Neural progenitor cell (in vitro differentiated cells): ENCODE measurements around the gene CALU. TPM values are rescaled to one million over a fixed set of nuclear protein-coding genes. Genes with fewer than 3 reads are reported as not detected.

ENCODE experiments used
- DNase-seq: peaks from one replicate; pipeline ENCODE4 v3.0.0-alpha.2; 2016; ENCODE audit warnings: low spot score
- H2AFZ ChIP-seq: fragments of 200-600 bp; sonication (generic); replicated peaks from 2 replicates; pipeline ENCODE4 v1.6.1; 2016; ENCODE audit warnings: antibody characterized with exemption
- H3F3A ChIP-seq: fragments of 200-600 bp; sonication (generic); 2 replicates; pipeline ENCODE4 v1.6.1; 2016; ENCODE audit warnings: antibody characterized with exemption, low read depth
- H3K27ac ChIP-seq: fragments of 200-600 bp; sonication (generic); 2 replicates; pipeline ENCODE4 v1.5.1; 2016; ENCODE audit warnings: mild to moderate bottlenecking
- H3K27me3 ChIP-seq: fragments of 200-600 bp; sonication (generic); 2 replicates; pipeline ENCODE4 v1.6.1; 2016; ENCODE audit warnings: mild to moderate bottlenecking, moderate library complexity
- H3K36me3 ChIP-seq: fragments of 200-600 bp; sonication (generic); 2 replicates; pipeline ENCODE4 v1.5.1; 2016
- H3K4me1 ChIP-seq: fragments of 200-600 bp; sonication (generic); 2 replicates; pipeline ENCODE4 v1.6.1; 2016; ENCODE audit warnings: mixed run types
- H3K4me2 ChIP-seq: fragments of 200-600 bp; sonication (generic); 2 replicates; pipeline ENCODE4 v1.6.1; 2016
- H3K4me3 ChIP-seq: fragments of 200-600 bp; sonication (generic); 2 replicates; pipeline ENCODE4 v1.5.1; 2016
- H3K79me2 ChIP-seq: fragments of 200-600 bp; sonication (generic); 2 replicates; pipeline ENCODE4 v1.6.1; 2016; ENCODE audit warnings: low read depth
- H3K9ac ChIP-seq: fragments of 200-600 bp; sonication (generic); 2 replicates; pipeline ENCODE4 v1.6.1; 2016
- H3K9me3 ChIP-seq: fragments of 200-600 bp; sonication (generic); 2 replicates; pipeline ENCODE4 v1.5.1; 2016; ENCODE audit warnings: low read depth
- H4K20me1 ChIP-seq: fragments of 200-600 bp; sonication (generic); 2 replicates; pipeline ENCODE4 v1.6.1; 2016; ENCODE audit warnings: low read depth
- H3K27ac Mint-ChIP-seq: 3 replicates; pipeline ENCODE4 v1.8.0; 2021; ENCODE audit warnings: mixed read lengths
- H3K27me3 Mint-ChIP-seq: 2 replicates; pipeline ENCODE4 v1.8.0; 2022; ENCODE audit warnings: low read depth, mild to moderate bottlenecking, inconsistent platforms, moderate library complexity, mixed read lengths; ENCODE audit not compliant: insufficient read depth
- H3K36me3 Mint-ChIP-seq: 3 replicates; pipeline ENCODE4 v1.8.0; 2021; ENCODE audit warnings: mixed read lengths
- H3K4me1 Mint-ChIP-seq: 3 replicates; pipeline ENCODE4 v1.8.0; 2021; ENCODE audit warnings: mixed read lengths
- H3K4me3 Mint-ChIP-seq: 3 replicates; pipeline ENCODE4 v1.8.0; 2021; ENCODE audit warnings: mild to moderate bottlenecking, moderate library complexity, mixed read lengths
- H3K9me3 Mint-ChIP-seq: 3 replicates; pipeline ENCODE4 v1.8.0; 2020; ENCODE audit warnings: mixed read lengths
- EZH2 ChIP-seq: fragments of 200-600 bp; sonication (generic); IDR thresholded peaks from 2 replicates; pipeline ENCODE4 v1.6.1; 2017; ENCODE audit warnings: antibody characterized with exemption, mild to moderate bottlenecking, moderate library complexity
- EZH2phosphoT487 ChIP-seq: fragments of 200-600 bp; sonication (generic); IDR thresholded peaks from 2 replicates; pipeline ENCODE4 v1.6.1; 2017; ENCODE audit warnings: antibody characterized with exemption
- total RNA-seq: library from RNA; depleted of rRNA; stranded (reverse); fragments of >200 nt; gene quantifications from 2 replicates; pipeline ENCODE4 v1.2.3, GENCODE V29; 2015; ENCODE audit warnings: low replicate concordance
- TF ChIP-seq, protein P1 (sequence below): fragments of 200-600 bp; sonication (generic); IDR thresholded peaks from 2 replicates; pipeline ENCODE4 v1.5.1; 2017; ENCODE audit warnings: antibody characterized with exemption, mild to moderate bottlenecking

Gene CALU
- total RNA-seq, 1 donor from 2014 or later: 234 TPM

DNA sequence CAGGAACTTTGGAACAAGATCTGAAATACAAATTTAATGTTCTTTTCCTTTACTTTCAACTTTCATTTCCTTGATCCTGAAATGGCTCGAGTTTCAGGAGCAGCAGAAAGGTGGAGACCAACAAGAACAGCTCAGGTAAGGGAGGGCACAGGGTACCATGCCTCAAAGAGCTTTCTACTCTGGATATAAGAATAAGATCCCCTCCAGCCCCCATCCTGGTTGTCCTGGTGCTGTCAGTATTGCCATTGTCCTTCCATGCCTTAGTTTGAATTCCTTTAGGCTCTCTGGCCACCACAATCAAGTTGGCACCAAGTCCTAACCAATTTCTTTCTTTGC, 12.5 kb upstream of the CALU start:
- H3F3A ChIP-seq: no peaks in the 10 kb centered on the region
- Mint-ChIP-seq H3K9me3 (no peaks in the 10 kb centered on the region), H3K27ac (no peak overlapping the region), H3K36me3 (no peaks in the 10 kb centered on the region), H3K4me3 (no peak overlapping the region), H3K4me1 (peaks cover 17% of the 10 kb centered on the region), H3K27me3 (no peaks in the 10 kb centered on the region)
- H3K9me3 ChIP-seq: no peaks in the 10 kb centered on the region
- no peaks in the 10 kb centered on the region for H3K79me2 ChIP-seq
- no peak overlapping the region for H3K27ac ChIP-seq
- no peak overlapping the region for H2AFZ ChIP-seq
- H3K9ac ChIP-seq: no peak overlapping the region
- no peaks in the 10 kb centered on the region for H3K27me3 ChIP-seq
- no peak for DNase-seq
- H3K4me2 ChIP-seq: no peak overlapping the region
- no peaks in the 10 kb centered on the region for H3K36me3 ChIP-seq
- H4K20me1 ChIP-seq: no peaks in the 10 kb centered on the region
- H3K4me1 ChIP-seq: peaks cover 4% of the 10 kb centered on the region
- no peak overlapping the region for H3K4me3 ChIP-seq
- TF ChIP-seq EZH2: no peak

GRCh38 chr7:128727239-128727638, 11.9 kb upstream of the CALU start:
- Histone ChIP-seq H4K20me1 (no peaks in the 10 kb centered on the region), H2AFZ (no peak overlapping the region), H3K27me3 (no peaks in the 10 kb centered on the region), H3K4me2 (no peak overlapping the region), H3K27ac (no peak overlapping the region), H3K4me3 (no peak overlapping the region), H3K79me2 (no peaks in the 10 kb centered on the region), H3F3A (no peaks in the 10 kb centered on the region), H3K9me3 (no peaks in the 10 kb centered on the region), H3K4me1 (peaks cover 4% of the 10 kb centered on the region), H3K36me3 (no peaks in the 10 kb centered on the region), H3K9ac (no peak overlapping the region)
- no peaks in the 10 kb centered on the region for H3K36me3 Mint-ChIP-seq
- H3K4me1 Mint-ChIP-seq: peaks cover 17% of the 10 kb centered on the region
- TF ChIP-seq EZH2phosphoT487 (no peak), EZH2 (no peak)
- TF ChIP-seq, protein P1, sequence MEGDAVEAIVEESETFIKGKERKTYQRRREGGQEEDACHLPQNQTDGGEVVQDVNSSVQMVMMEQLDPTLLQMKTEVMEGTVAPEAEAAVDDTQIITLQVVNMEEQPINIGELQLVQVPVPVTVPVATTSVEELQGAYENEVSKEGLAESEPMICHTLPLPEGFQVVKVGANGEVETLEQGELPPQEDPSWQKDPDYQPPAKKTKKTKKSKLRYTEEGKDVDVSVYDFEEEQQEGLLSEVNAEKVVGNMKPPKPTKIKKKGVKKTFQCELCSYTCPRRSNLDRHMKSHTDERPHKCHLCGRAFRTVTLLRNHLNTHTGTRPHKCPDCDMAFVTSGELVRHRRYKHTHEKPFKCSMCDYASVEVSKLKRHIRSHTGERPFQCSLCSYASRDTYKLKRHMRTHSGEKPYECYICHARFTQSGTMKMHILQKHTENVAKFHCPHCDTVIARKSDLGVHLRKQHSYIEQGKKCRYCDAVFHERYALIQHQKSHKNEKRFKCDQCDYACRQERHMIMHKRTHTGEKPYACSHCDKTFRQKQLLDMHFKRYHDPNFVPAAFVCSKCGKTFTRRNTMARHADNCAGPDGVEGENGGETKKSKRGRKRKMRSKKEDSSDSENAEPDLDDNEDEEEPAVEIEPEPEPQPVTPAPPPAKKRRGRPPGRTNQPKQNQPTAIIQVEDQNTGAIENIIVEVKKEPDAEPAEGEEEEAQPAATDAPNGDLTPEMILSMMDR: no peak
- no peak for DNase-seq
- no peak overlapping the region for H3K4me3 Mint-ChIP-seq
- no peak overlapping the region for H3K27ac Mint-ChIP-seq
- no peaks in the 10 kb centered on the region for H3K9me3 Mint-ChIP-seq
- H3K27me3 Mint-ChIP-seq: no peaks in the 10 kb centered on the region

GRCh38 chr7:128728598-128728997, 10.6 kb upstream of the CALU start:
- Histone ChIP-seq H3K27ac (no peak overlapping the region), H3K9ac (no peak overlapping the region), H3K79me2 (no peaks in the 10 kb centered on the region), H3K4me1 (peaks cover 4% of the 10 kb centered on the region), H3K9me3 (no peaks in the 10 kb centered on the region), H3K27me3 (no peaks in the 10 kb centered on the region), H3K36me3 (no peaks in the 10 kb centered on the region), H2AFZ (no peak overlapping the region), H4K20me1 (no peaks in the 10 kb centered on the region), H3K4me3 (no peak overlapping the region), H3F3A (no peaks in the 10 kb centered on the region), H3K4me2 (no peak overlapping the region)
- TF ChIP-seq EZH2: no peak
- TF ChIP-seq, protein P1: no peak
- Mint-ChIP-seq H3K4me3 (no peak overlapping the region), H3K27me3 (no peaks in the 10 kb centered on the region), H3K9me3 (no peaks in the 10 kb centered on the region), H3K27ac (no peak overlapping the region), H3K4me1 (peaks cover 17% of the 10 kb centered on the region), H3K36me3 (no peaks in the 10 kb centered on the region)
- no peak for DNase-seq

GRCh38 chr7:128729494-128729893, 9.7 kb upstream of the CALU start:
- Histone ChIP-seq H3K27me3 (no peaks in the 10 kb centered on the region), H3K4me3 (no peak overlapping the region), H4K20me1 (no peaks in the 10 kb centered on the region), H3K4me2 (no peak overlapping the region), H3K9me3 (no peaks in the 10 kb centered on the region), H3K27ac (no peak overlapping the region), H3K9ac (no peak overlapping the region), H2AFZ (no peak overlapping the region), H3K4me1 (peaks cover 4% of the 10 kb centered on the region), H3F3A (no peaks in the 10 kb centered on the region), H3K36me3 (no peaks in the 10 kb centered on the region), H3K79me2 (no peaks in the 10 kb centered on the region)
- Mint-ChIP-seq H3K27ac (no peak overlapping the region), H3K27me3 (no peaks in the 10 kb centered on the region), H3K36me3 (no peaks in the 10 kb centered on the region), H3K4me1 (peaks cover 17% of the 10 kb centered on the region), H3K9me3 (no peaks in the 10 kb centered on the region), H3K4me3 (no peak overlapping the region)
- TF ChIP-seq EZH2 (no peak), EZH2phosphoT487 (no peak)
- TF ChIP-seq, protein P1: no peak
- no peak for DNase-seq
